Left ventricle myocardium inferior (tissue), 1 donor: ENCODE results near the gene MON1B. TPM values are rescaled to one million over a fixed set of nuclear protein-coding genes. Genes with fewer than 3 reads are reported as not detected.
"Not testable (repeated sequence)": the region's sequence is repeated elsewhere in the genome, so short reads cannot be mapped to it uniquely, and the experiment has no call there.

Experiments used
- DNase-seq: peaks from one replicate; pipeline ENCODE4 v3.0.0-alpha.2; 2020
- H3K27ac ChIP-seq: fragments of 200-600 bp; replicated peaks from 2 replicates; pipeline ENCODE4 v1.8.0; 2021
- H3K27me3 ChIP-seq: fragments of 200-600 bp; 2 replicates; pipeline ENCODE4 v1.8.0; 2021; ENCODE audit warnings: low read depth
- H3K36me3 ChIP-seq: fragments of 200-600 bp; 2 replicates; pipeline ENCODE4 v1.8.0; 2021
- H3K4me1 ChIP-seq: fragments of 200-600 bp; 2 replicates; pipeline ENCODE4 v1.8.0; 2021
- H3K4me3 ChIP-seq: fragments of 200-600 bp; 2 replicates; pipeline ENCODE4 v1.8.0; 2021; ENCODE audit warnings: mild to moderate bottlenecking, moderate library complexity
- H3K9me3 ChIP-seq: fragments of 200-600 bp; replicated peaks from 2 replicates; pipeline ENCODE4 v1.8.0; 2021
- intact Hi-C: fragments of 100-400 bp; cut with micrococcal nuclease; formaldehyde crosslinking; loops from one replicate; pipeline ENCODE4 v1.11.0; 2022
- total RNA-seq: library from RNA; stranded (reverse); fragmentation: NEBNext Ultra II Directional; extraction: Animal tissue kit (Norgen Biotek cat#: 25700); gene quantifications from one replicate; pipeline ENCODE4 v1.2.1, GENCODE V29; 2021
- TF ChIP-seq, protein P1 (sequence below): fragments of 200-600 bp; IDR thresholded peaks from 2 replicates; pipeline ENCODE4 v1.8.0; 2021; ENCODE audit warnings: antibody characterized with exemption, mild to moderate bottlenecking, borderline replicate concordance
- donor health status: DM: no; HTN: yes; CAD: no; lungs with severe emphysema.

MON1B gene
- total RNA-seq, 1 donor from 2014 or later: 16.8 TPM

DNA sequence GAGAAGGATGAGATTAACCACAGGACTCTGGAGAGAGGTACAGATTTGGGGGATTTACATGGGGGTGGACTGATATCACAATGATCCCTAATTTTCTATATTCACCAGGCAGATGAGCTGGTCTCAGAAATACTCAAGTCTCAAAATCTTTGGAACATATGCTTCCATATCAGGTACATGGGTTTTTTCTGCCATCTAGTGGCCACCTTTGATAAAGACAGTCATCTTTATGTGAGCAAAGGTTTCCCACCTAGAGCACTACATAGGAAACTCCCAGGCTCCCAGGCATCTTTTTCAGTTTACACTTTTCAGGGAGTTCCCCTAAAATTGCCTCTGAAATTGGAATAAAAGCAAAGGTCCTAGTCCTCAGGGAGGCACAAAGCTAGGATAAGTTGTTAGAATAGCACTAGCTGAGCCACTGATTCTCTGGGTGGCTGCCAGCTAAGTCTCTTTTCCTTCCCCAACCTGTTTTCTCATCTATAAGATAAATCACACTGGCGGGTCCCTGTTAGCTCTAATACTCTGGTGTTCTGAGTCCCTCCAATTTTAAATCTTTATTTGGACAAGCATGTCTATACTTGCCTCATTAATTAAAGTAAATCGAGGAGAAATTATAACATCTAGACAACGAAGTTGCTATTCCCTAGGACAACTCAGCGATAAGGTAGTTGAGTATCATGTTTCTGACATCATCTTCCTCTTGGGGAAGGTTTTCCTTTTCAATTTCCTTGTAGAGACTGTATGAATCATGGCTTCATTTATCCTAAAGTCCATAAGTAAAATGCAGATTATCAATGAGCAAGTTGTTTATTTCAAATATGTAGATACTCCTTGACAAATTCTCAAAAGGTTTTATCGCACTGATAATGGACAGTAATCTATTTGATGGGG, 19.0 kb upstream of the MON1B start:
- H3K4me3 ChIP-seq: no peak overlapping the region
- TF ChIP-seq, protein P1, sequence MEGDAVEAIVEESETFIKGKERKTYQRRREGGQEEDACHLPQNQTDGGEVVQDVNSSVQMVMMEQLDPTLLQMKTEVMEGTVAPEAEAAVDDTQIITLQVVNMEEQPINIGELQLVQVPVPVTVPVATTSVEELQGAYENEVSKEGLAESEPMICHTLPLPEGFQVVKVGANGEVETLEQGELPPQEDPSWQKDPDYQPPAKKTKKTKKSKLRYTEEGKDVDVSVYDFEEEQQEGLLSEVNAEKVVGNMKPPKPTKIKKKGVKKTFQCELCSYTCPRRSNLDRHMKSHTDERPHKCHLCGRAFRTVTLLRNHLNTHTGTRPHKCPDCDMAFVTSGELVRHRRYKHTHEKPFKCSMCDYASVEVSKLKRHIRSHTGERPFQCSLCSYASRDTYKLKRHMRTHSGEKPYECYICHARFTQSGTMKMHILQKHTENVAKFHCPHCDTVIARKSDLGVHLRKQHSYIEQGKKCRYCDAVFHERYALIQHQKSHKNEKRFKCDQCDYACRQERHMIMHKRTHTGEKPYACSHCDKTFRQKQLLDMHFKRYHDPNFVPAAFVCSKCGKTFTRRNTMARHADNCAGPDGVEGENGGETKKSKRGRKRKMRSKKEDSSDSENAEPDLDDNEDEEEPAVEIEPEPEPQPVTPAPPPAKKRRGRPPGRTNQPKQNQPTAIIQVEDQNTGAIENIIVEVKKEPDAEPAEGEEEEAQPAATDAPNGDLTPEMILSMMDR: peak; percentile 81
- no peaks in the 10 kb centered on the region for H3K36me3 ChIP-seq
- intact Hi-C loops: loop anchor here (5.0 to 10.0 kb wide), 2 partner anchors 507 to 1380 kb away; no protein-coding TSS in a partner anchor
- no peak overlapping the region for H3K27ac ChIP-seq
- H3K9me3 ChIP-seq: no peaks in the 10 kb centered on the region
- no peaks in the 10 kb centered on the region for H3K4me1 ChIP-seq
- peaks cover 29% of the 10 kb centered on the region for H3K27me3 ChIP-seq
- no peak for DNase-seq

GRCh38 chr16:77172951-77173350, 18.0 kb upstream of the MON1B start:
- intact Hi-C loops: loop anchor here (5.0 to 10.0 kb wide), 2 partner anchors 508 to 1381 kb away; no protein-coding TSS in a partner anchor
- no peaks in the 10 kb centered on the region for H3K9me3 ChIP-seq
- H3K36me3 ChIP-seq: no peaks in the 10 kb centered on the region
- TF ChIP-seq, protein P1: no peak
- no peak for DNase-seq
- no peak overlapping the region for H3K27ac ChIP-seq
- no peaks in the 10 kb centered on the region for H3K4me1 ChIP-seq
- H3K4me3 ChIP-seq: no peak overlapping the region
- peaks cover 29% of the 10 kb centered on the region for H3K27me3 ChIP-seq

DNA sequence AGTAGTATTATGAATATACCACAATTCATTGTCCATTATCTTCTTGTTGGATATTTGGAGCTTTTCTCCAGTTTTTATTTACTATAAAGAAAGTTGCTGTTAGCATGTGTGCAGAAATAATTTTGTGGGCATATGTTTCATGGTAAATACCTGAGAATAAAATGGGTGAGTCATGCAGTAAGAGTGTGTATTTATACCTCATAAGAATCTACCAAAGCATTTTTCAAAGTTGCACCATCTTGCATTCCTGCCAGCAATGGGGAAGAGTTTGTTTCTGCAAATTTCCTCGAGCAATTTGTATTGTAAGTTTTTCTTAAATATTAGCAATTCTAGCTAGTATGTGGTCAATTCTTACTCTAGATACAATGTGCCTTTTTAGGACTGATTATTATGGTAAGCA, 7.9 kb upstream of the MON1B start:
- TF ChIP-seq, protein P1: no peak
- intact Hi-C loops: no loop called here
- no peaks in the 10 kb centered on the region for H3K4me1 ChIP-seq

GRCh38 chr16:77186298-77186697, 4.7 kb upstream of the MON1B start:
- DNase-seq, H3K27me3 ChIP-seq, H3K27ac ChIP-seq, H3K4me3 ChIP-seq, H3K9me3 ChIP-seq, intact Hi-C loops, H3K36me3 ChIP-seq: not testable (repeated sequence)
- H3K4me1 ChIP-seq: peaks cover 15% of the 10 kb centered on the region

More for the DNA sequence above, 7.9 kb upstream of the MON1B start:
- Histone ChIP-seq H3K9me3 (no peaks in the 10 kb centered on the region), H3K27ac (no peak overlapping the region), H3K4me3 (no peak overlapping the region), H3K27me3 (no peaks in the 10 kb centered on the region), H3K36me3 (no peaks in the 10 kb centered on the region)
- DNase-seq: no peak

DNA sequence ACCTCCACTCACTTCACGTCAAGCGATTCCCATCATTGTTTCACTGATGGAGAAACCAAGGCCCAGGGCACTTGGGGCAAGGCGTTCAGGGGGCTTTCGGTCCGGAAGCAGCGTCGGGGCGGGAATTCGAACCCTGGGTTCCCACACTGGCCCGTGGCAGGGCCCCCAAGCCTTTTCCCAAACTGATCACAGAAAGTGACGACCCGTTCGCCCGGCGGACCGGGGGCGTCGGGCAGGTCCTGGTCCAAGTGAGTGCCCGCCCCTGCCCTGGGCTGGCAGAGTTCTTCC, 856 bp upstream of the MON1B start:
- Histone ChIP-seq H3K4me3 (peak overlapping the region; percentile 81), H3K4me1 (peaks cover 36% of the 10 kb centered on the region), H3K27ac (peak overlapping the region; percentile 96), H3K36me3 (peaks cover 22% of the 10 kb centered on the region), H3K27me3 (no peaks in the 10 kb centered on the region), H3K9me3 (no peaks in the 10 kb centered on the region)
- no peak for DNase-seq
- TF ChIP-seq, protein P1: no peak
- intact Hi-C loops: no loop called here

DNA sequence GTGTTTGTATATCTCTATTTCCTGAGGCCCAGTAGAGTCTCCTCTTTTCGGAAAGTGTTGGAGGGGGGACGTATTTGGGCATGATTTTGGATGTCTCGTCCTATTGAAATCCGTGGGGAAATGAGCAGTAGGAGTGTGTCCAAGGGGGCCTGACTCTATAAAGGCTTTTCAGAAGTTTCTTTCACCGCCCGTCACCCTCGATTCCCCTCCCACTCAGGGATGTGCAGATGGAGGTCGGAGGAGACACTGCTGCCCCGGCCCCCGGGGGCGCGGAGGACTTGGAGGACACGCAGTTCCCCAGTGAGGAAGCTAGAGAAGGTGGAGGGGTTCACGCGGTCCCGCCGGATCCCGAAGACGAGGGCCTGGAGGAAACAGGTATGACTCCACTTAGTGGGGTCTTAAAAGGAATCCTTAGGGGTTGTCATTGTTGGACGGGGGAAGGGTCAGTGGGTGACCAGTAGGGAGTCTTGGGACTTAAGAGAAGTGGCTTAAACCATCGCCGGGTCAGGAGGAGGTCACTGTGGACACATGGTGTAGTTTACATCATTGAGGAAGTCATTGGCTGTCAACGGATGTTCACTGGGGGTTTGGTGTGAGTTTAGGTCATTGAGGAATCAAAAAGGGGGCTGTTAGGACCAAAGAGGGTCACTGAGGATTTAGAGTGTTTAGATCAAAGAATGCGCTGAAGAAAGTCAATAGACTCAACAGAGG, 424 bp downstream of the MON1B start:
- intact Hi-C loops: no loop called here
- peak overlapping the region; percentile 81 for H3K4me3 ChIP-seq
- H3K27ac ChIP-seq: peak overlapping the region; percentile 96
- no peaks in the 10 kb centered on the region for H3K9me3 ChIP-seq
- no peak for DNase-seq
- no peaks in the 10 kb centered on the region for H3K27me3 ChIP-seq
- TF ChIP-seq, protein P1: no peak
- peaks cover 36% of the 10 kb centered on the region for H3K4me1 ChIP-seq
- peaks cover 35% of the 10 kb centered on the region for H3K36me3 ChIP-seq
